SU-DHL-6 (cell line): ENCODE data around the gene SYTL3.
"Not testable (repeated sequence)": the region's sequence is repeated elsewhere in the genome, so short reads cannot be mapped to it uniquely, and the experiment has no call there.

Experiments used
- H2AFZ ChIP-seq: fragments of 200-600 bp; sonication (generic); 2 replicates; pipeline ENCODE4 v1.6.1; 2014; ENCODE audit warnings: low read depth, mild to moderate bottlenecking, moderate library complexity, mixed read lengths, antibody characterized with exemption, low read length; ENCODE audit not compliant: severe bottlenecking
- H3F3A ChIP-seq: fragments of 200-600 bp; shearing (Covaris generic); 2 replicates; pipeline ENCODE4 v1.6.0; 2016; ENCODE audit warnings: antibody characterized with exemption, mild to moderate bottlenecking; ENCODE audit not compliant: insufficient read depth
- H3K27ac ChIP-seq: fragments of 200-600 bp; sonication (generic); 2 replicates; pipeline ENCODE4 v1.5.1; 2016; ENCODE audit warnings: low read depth, mild to moderate bottlenecking, low read length, moderate library complexity, mixed read lengths
- H3K27me3 ChIP-seq: fragments of 200-600 bp; sonication (generic), shearing (Covaris generic); 2 replicates; pipeline ENCODE4 v1.6.0; 2014; ENCODE audit warnings: mild to moderate bottlenecking, low read length
- H3K36me3 ChIP-seq: fragments of 200-600 bp; sonication (generic); 2 replicates; pipeline ENCODE4 v1.6.1; 2014; ENCODE audit warnings: mild to moderate bottlenecking, low read length, mixed read lengths
- H3K4me2 ChIP-seq: fragments of 300-600, 200-600 bp; shearing (Covaris generic), sonication (generic); 2 replicates; pipeline ENCODE4 v1.6.0; 2014; ENCODE audit warnings: low read length, low read depth, mild to moderate bottlenecking; ENCODE audit not compliant: poor library complexity, severe bottlenecking
- H3K4me3 ChIP-seq: fragments of 200-600 bp; sonication (generic); 2 replicates; pipeline ENCODE4 v1.5.1; 2014; ENCODE audit warnings: antibody characterized with exemption, low read length, mild to moderate bottlenecking, mixed read lengths; ENCODE audit not compliant: insufficient read depth, poor library complexity, severe bottlenecking
- H3K79me2 ChIP-seq: fragments of 200-600 bp; sonication (generic); 2 replicates; pipeline ENCODE4 v1.6.1; 2014; ENCODE audit warnings: mild to moderate bottlenecking, low read length, moderate library complexity; ENCODE audit not compliant: insufficient read depth
- H3K9ac ChIP-seq: fragments of 200-600 bp; sonication (generic); 2 replicates; pipeline ENCODE4 v1.7.0; 2014; ENCODE audit warnings: mild to moderate bottlenecking, low read length
- H3K9me2 ChIP-seq: fragments of 200-600 bp; sonication (generic); replicated peaks from 2 replicates; pipeline ENCODE4 v1.6.1; 2014; ENCODE audit warnings: low read length; ENCODE audit not compliant: insufficient read depth
- H3K9me3 ChIP-seq: fragments of 200-600 bp; sonication (generic); 2 replicates; pipeline ENCODE4 v1.6.1; 2014; ENCODE audit warnings: low read length, mixed read lengths; ENCODE audit not compliant: insufficient read depth
- H4K20me1 ChIP-seq: fragments of 200-600 bp; sonication (generic); 2 replicates; pipeline ENCODE4 v1.6.1; 2014; ENCODE audit warnings: low read depth, mild to moderate bottlenecking, antibody characterized with exemption, low read length, moderate library complexity, mixed read lengths
- EZH2phosphoT487 ChIP-seq: fragments of 200-600 bp; sonication (generic), shearing (Covaris generic); conservative IDR thresholded peaks from 2 replicates; pipeline ENCODE4 v1.6.1; 2018; ENCODE audit warnings: mild to moderate bottlenecking, antibody characterized with exemption, low read length, moderate library complexity, mixed read lengths
- TF ChIP-seq, protein P1 (sequence below): fragments of 200-600 bp; sonication (generic); IDR thresholded peaks from one replicate; pipeline ENCODE4 v1.5.1; 2017; ENCODE audit warnings: antibody characterized with exemption, mild to moderate bottlenecking, low read length, moderate library complexity; ENCODE audit not compliant: insufficient read depth, poor library complexity, severe bottlenecking

Gene SYTL3

DNA sequence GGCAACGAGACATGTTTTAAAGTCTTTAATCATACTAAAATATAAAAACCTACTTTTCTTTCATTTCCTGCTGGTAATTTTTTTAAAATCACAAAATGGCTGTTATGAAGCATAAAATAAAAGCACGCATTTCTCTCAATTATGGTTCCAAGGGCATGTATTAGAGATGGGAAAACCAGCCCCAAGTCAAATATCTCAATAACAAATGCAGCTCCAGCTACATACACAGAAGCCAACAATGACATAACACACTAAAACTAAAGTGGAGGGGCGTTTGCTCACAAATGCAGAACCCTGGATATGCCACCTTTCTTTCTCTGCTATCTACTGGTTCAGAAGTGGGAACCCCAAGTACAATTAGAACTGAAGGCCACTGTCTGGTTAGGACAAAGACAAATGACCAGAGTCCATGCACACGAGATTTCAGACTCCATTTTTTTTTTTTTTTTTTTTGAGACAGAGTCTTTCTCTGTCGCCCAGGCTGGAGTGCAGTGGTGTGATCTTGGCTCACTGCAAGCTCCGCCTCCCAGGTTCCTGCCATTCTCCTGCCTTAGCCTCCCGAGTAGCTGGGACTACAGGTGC, 141.5 kb downstream of the SYTL3 start:
- H3K36me3 ChIP-seq, result peaks cover 30% of the 10 kb centered on the region
- peaks cover 100% of the 10 kb centered on the region for H3K79me2 ChIP-seq
- no peak for TF ChIP-seq EZH2phosphoT487
- TF ChIP-seq, protein P1, sequence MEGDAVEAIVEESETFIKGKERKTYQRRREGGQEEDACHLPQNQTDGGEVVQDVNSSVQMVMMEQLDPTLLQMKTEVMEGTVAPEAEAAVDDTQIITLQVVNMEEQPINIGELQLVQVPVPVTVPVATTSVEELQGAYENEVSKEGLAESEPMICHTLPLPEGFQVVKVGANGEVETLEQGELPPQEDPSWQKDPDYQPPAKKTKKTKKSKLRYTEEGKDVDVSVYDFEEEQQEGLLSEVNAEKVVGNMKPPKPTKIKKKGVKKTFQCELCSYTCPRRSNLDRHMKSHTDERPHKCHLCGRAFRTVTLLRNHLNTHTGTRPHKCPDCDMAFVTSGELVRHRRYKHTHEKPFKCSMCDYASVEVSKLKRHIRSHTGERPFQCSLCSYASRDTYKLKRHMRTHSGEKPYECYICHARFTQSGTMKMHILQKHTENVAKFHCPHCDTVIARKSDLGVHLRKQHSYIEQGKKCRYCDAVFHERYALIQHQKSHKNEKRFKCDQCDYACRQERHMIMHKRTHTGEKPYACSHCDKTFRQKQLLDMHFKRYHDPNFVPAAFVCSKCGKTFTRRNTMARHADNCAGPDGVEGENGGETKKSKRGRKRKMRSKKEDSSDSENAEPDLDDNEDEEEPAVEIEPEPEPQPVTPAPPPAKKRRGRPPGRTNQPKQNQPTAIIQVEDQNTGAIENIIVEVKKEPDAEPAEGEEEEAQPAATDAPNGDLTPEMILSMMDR, result no peak
- H4K20me1 ChIP-seq, result peaks cover 34% of the 10 kb centered on the region; the same call in 1 of the 2 replicates
- no peaks in the 10 kb centered on the region for H3K9me2 ChIP-seq
- H3K27ac ChIP-seq, result peak overlapping the region; percentile 3; the same call in 1 of the 2 replicates
- no peaks in the 10 kb centered on the region for H3K9me3 ChIP-seq
- H3F3A ChIP-seq, result peaks cover 46% of the 10 kb centered on the region
- no peaks in the 10 kb centered on the region for H3K27me3 ChIP-seq
- no peak overlapping the region for H3K9ac ChIP-seq
- peak overlapping the region; percentile 1 for H3K4me2 ChIP-seq
- no peak overlapping the region for H2AFZ ChIP-seq
- H3K4me3 ChIP-seq, result no peak overlapping the region

DNA sequence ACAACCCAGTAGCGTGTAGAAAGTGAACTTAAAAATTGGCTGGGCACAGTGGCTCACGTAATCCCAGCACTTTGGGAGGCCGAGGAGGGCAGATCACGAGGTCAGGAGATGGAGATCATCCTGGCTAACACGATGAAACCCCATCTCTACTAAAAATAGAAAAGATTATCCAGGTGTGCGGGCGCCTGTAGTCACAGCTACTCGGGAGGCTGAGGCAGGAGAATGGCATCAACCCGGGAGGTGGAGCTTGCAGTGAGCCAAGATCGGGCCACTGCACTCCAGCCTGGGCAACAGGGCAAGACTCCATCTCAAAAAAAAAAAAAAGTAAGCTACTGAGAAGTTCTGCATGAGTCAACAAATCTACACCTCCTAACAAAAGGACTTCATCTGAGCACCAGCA, 142.7 kb downstream of the SYTL3 start:
- not testable (repeated sequence) for H2AFZ ChIP-seq, H3K9me2 ChIP-seq, H3K9me3 ChIP-seq, H3K4me3 ChIP-seq, H3K27me3 ChIP-seq, H3K9ac ChIP-seq
- peaks cover 45% of the 10 kb centered on the region for H4K20me1 ChIP-seq
- H3K79me2 ChIP-seq, result peaks cover 100% of the 10 kb centered on the region
- peaks cover 29% of the 10 kb centered on the region for H3K36me3 ChIP-seq
- H3K4me2 ChIP-seq, result peak overlapping the region; percentile 76
- peak overlapping the region; percentile 45 for H3K27ac ChIP-seq
- H3F3A ChIP-seq, result peaks cover 52% of the 10 kb centered on the region

DNA sequence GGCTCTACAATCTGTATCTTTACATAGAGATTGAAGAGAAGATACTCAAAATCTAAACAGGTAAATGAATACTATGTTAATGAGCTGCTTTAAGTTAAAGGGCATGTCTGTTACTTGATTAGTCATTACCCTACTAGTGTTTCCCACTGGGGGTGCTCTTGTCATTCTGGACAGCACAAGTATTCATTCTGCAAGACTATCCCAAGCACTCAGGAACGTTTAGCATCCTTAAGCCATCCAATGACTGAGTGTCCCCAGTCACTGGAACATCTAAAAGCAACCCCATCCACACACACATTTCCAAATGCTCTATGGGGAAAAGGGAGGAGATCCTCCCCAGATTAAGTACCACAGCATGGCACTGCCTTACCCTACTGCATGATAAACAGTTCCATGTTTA, 143.6 kb downstream of the SYTL3 start:
- peak overlapping the region; percentile 76 for H3K4me2 ChIP-seq
- H3K36me3 ChIP-seq, result peaks cover 30% of the 10 kb centered on the region
- peaks cover 44% of the 10 kb centered on the region for H4K20me1 ChIP-seq

DNA sequence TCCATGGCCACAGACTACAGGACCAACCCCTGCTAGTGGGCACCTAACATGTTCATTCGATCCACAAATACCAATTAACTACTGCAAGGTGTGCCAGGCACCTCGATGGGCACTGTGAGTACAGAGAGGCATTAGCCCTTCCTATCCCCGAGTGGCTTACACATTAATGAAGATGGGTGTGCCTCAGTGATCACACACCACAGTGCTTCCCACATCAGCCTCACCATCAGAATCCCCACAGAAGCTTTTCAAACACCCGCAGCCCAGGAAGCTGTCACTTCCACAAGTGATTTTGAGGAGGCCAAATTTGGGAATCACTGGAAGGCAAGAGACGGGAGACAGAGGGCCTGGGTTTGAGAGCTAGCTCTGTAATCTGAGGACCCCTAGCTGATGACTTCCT, 145.7 kb downstream of the SYTL3 start:
- peaks cover 18% of the 10 kb centered on the region for H3K36me3 ChIP-seq

More for the DNA sequence above, 143.6 kb downstream of the SYTL3 start:
- Histone ChIP-seq H3K9me3 (no peaks in the 10 kb centered on the region), H3K79me2 (peaks cover 100% of the 10 kb centered on the region), H3K4me3 (no peak overlapping the region), H3F3A (peaks cover 59% of the 10 kb centered on the region), H3K27ac (peak overlapping the region; percentile 81), H3K9ac (no peak overlapping the region), H3K9me2 (no peaks in the 10 kb centered on the region), H3K27me3 (no peaks in the 10 kb centered on the region), H2AFZ (no peak overlapping the region)
- TF ChIP-seq EZH2phosphoT487, result no peak
- TF ChIP-seq, protein P1, result peak; percentile 54

More for the DNA sequence above, 145.7 kb downstream of the SYTL3 start:
- H4K20me1 ChIP-seq, result peaks cover 29% of the 10 kb centered on the region
- no peak overlapping the region for H2AFZ ChIP-seq
- peak overlapping the region; percentile 5; the same call in 1 of the 2 replicates for H3K9ac ChIP-seq
- H3K9me2 ChIP-seq, result no peaks in the 10 kb centered on the region
- H3K27me3 ChIP-seq, result no peaks in the 10 kb centered on the region
- H3K4me2 ChIP-seq, result peak overlapping the region; percentile 76
- peaks cover 100% of the 10 kb centered on the region for H3K79me2 ChIP-seq
- H3K27ac ChIP-seq, result peak overlapping the region; percentile 81
- H3F3A ChIP-seq, result peaks cover 65% of the 10 kb centered on the region
- H3K9me3 ChIP-seq, result no peaks in the 10 kb centered on the region
- TF ChIP-seq, protein P1, result no peak
- no peak for TF ChIP-seq EZH2phosphoT487
- H3K4me3 ChIP-seq, result no peak overlapping the region
